Measurements from ENCODE around the gene CUEDC2.
A peak's percentile ranks its signal among the peaks of the same experiment; 100 is the strongest.

Gene CUEDC2

GRCh38 chr10:102432162-102432950 is at the start of gene CUEDC2:
Gene CUEDC2, minus strand, starts transcription at chr10:102432574. Its CDS starts 7,386 bp downstream, at chr10:102425188.
- Mint-ChIP-seq H3K27me3 (no peaks in the 10 kb centered on the region), H3K36me3 (no peaks in the 10 kb centered on the region), H3K4me3 (peak within 1 kb of the TSS; percentile 94), H3K9me3 (no peaks in the 10 kb centered on the region), H3K27ac (peak within 1 kb of the TSS; percentile 97), H3K4me1 (peaks cover 56% of the 10 kb centered on the region)

- H3K9me3 Mint-ChIP-seq: no peaks in the 10 kb centered on the region
- no peaks in the 10 kb centered on the region for H3K27me3 Mint-ChIP-seq
- peaks cover 3% of the 10 kb centered on the region for H3K36me3 Mint-ChIP-seq
- peaks cover 16% of the 10 kb centered on the region for H3K4me1 Mint-ChIP-seq
- H3K27ac Mint-ChIP-seq: no peak overlapping the region
- no peak overlapping the region for H3K4me3 Mint-ChIP-seq
Observed at GRCh38 chr10:102480396-102480795, 48.0 kb upstream of the CUEDC2 start.

GRCh38 chr10:102479651-102480050 is 47.3 kb upstream of the CUEDC2 start:
- Mint-ChIP-seq H3K36me3 (peaks cover 3% of the 10 kb centered on the region), H3K4me3 (no peak overlapping the region), H3K9me3 (no peaks in the 10 kb centered on the region), H3K27me3 (no peaks in the 10 kb centered on the region), H3K4me1 (peaks cover 20% of the 10 kb centered on the region), H3K27ac (no peak overlapping the region)

GRCh38 chr10:102476466-102477141 is 44.2 kb upstream of the CUEDC2 start:
- peak overlapping the region; percentile 76 for H3K27ac Mint-ChIP-seq
- H3K9me3 Mint-ChIP-seq: no peaks in the 10 kb centered on the region
- H3K27me3 Mint-ChIP-seq: no peaks in the 10 kb centered on the region
- H3K36me3 Mint-ChIP-seq: no peaks in the 10 kb centered on the region
- H3K4me3 Mint-ChIP-seq: no peak overlapping the region
- peaks cover 38% of the 10 kb centered on the region for H3K4me1 Mint-ChIP-seq

- Mint-ChIP-seq H3K27me3 (no peaks in the 10 kb centered on the region), H3K9me3 (no peaks in the 10 kb centered on the region), H3K27ac (peak overlapping the region; percentile 30), H3K4me3 (no peak overlapping the region), H3K36me3 (no peaks in the 10 kb centered on the region), H3K4me1 (peaks cover 38% of the 10 kb centered on the region)
Observed at GRCh38 chr10:102475451-102476040, 43.2 kb upstream of the CUEDC2 start.

GRCh38 chr10:102473445-102474331 is 41.3 kb upstream of the CUEDC2 start:
- H3K36me3 Mint-ChIP-seq: peaks cover 4% of the 10 kb centered on the region
- peak overlapping the region; percentile 28 for H3K4me3 Mint-ChIP-seq
- no peaks in the 10 kb centered on the region for H3K27me3 Mint-ChIP-seq
- peaks cover 32% of the 10 kb centered on the region for H3K4me1 Mint-ChIP-seq
- H3K27ac Mint-ChIP-seq: peak overlapping the region; percentile 74
- no peaks in the 10 kb centered on the region for H3K9me3 Mint-ChIP-seq

GRCh38 chr10:102470579-102471546 is 38.5 kb upstream of the CUEDC2 start:
- H3K27ac Mint-ChIP-seq: no peak overlapping the region
- H3K27me3 Mint-ChIP-seq: no peaks in the 10 kb centered on the region
- H3K36me3 Mint-ChIP-seq: peaks cover 4% of the 10 kb centered on the region
- H3K9me3 Mint-ChIP-seq: no peaks in the 10 kb centered on the region
- no peak overlapping the region for H3K4me3 Mint-ChIP-seq
- H3K4me1 Mint-ChIP-seq: peaks cover 23% of the 10 kb centered on the region

GRCh38 chr10:102468683-102469082 is 36.3 kb upstream of the CUEDC2 start:
- Mint-ChIP-seq H3K4me1 (peaks cover 14% of the 10 kb centered on the region), H3K27me3 (no peaks in the 10 kb centered on the region), H3K36me3 (peaks cover 4% of the 10 kb centered on the region), H3K9me3 (no peaks in the 10 kb centered on the region), H3K27ac (no peak overlapping the region), H3K4me3 (no peak overlapping the region)

- Mint-ChIP-seq H3K27me3 (no peaks in the 10 kb centered on the region), H3K9me3 (no peaks in the 10 kb centered on the region), H3K4me3 (no peak overlapping the region), H3K27ac (peak overlapping the region; percentile 38), H3K36me3 (peaks cover 4% of the 10 kb centered on the region), H3K4me1 (peaks cover 9% of the 10 kb centered on the region)
Observed at GRCh38 chr10:102467971-102468438, 35.6 kb upstream of the CUEDC2 start.

GRCh38 chr10:102467318-102467717 is 34.9 kb upstream of the CUEDC2 start:
- no peak overlapping the region for H3K4me3 Mint-ChIP-seq
- H3K27me3 Mint-ChIP-seq: no peaks in the 10 kb centered on the region
- peaks cover 4% of the 10 kb centered on the region for H3K36me3 Mint-ChIP-seq
- H3K4me1 Mint-ChIP-seq: peaks cover 10% of the 10 kb centered on the region
- no peak overlapping the region for H3K27ac Mint-ChIP-seq
- no peaks in the 10 kb centered on the region for H3K9me3 Mint-ChIP-seq

- no peaks in the 10 kb centered on the region for H3K27me3 Mint-ChIP-seq
- H3K9me3 Mint-ChIP-seq: no peaks in the 10 kb centered on the region
- H3K4me1 Mint-ChIP-seq: peaks cover 29% of the 10 kb centered on the region
- H3K4me3 Mint-ChIP-seq: no peak overlapping the region
- peaks cover 4% of the 10 kb centered on the region for H3K36me3 Mint-ChIP-seq
- no peak overlapping the region for H3K27ac Mint-ChIP-seq
Observed at GRCh38 chr10:102465466-102465865, 33.1 kb upstream of the CUEDC2 start.

- no peak overlapping the region for H3K4me3 Mint-ChIP-seq
- no peaks in the 10 kb centered on the region for H3K27me3 Mint-ChIP-seq
- no peak overlapping the region for H3K27ac Mint-ChIP-seq
- peaks cover 1% of the 10 kb centered on the region for H3K36me3 Mint-ChIP-seq
- H3K4me1 Mint-ChIP-seq: peaks cover 29% of the 10 kb centered on the region
- H3K9me3 Mint-ChIP-seq: no peaks in the 10 kb centered on the region
Observed at GRCh38 chr10:102463983-102464382, 31.6 kb upstream of the CUEDC2 start.

GRCh38 chr10:102462512-102463054 is 30.2 kb upstream of the CUEDC2 start:
- Mint-ChIP-seq H3K4me1 (peaks cover 29% of the 10 kb centered on the region), H3K27ac (no peak overlapping the region), H3K27me3 (no peaks in the 10 kb centered on the region), H3K4me3 (peak overlapping the region; percentile 94), H3K9me3 (no peaks in the 10 kb centered on the region), H3K36me3 (no peaks in the 10 kb centered on the region)

All from activated naive CD4-positive, alpha-beta T cell treated with anti-CD3 and anti-CD28 coated beads, Interleukin-2, amount 50 U/mL, for 24 hours (primary cell).